Measurements from ENCODE around the gene PTTG2.
"Not testable (repeated sequence)": the region's sequence is repeated elsewhere in the genome, so short reads cannot be mapped to it uniquely, and the experiment has no call there.

The PTTG2 gene

GRCh38 chr4:37958932-37959331, 1.3 kb upstream of the PTTG2 start:
- DNase-seq = no peak

DNA sequence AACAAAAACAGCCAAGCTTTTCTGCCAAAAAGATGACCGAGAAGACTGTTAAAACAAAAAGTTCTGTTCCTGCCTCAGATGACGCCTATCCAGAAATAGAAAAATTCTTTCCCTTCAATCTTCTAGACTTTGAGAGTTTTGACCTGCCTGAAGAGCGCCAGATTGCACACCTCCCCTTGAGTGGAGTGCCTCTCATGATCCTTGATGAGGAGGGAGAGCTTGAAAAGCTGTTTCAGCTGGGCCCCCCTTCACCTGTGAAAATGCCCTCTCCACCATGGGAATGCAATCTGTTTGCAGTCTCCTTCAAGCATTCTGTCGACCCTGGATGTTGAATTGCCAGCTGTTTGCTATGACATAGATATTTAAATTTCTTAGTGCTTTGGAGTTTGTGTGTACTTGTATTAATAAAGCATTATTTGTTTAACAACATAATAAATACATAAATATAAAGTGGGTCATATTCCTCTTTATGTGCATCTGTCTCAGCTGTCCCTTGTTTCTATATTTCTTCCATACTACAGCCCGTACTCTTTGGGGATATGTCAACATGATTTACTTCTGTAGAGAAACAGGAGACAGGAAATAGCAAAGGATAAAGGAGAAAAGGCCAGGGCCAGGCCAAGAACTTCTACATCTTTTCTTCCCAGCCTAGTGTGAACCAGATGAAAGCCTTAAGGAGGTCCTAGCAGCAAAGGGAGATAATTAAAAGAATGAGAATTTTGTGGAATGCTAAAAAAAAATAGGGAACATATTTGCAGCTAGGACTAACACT, 667 bp downstream of the PTTG2 start:
- no peak for DNase-seq

- DNase-seq = no peak
These were observed 4.7 kb downstream of the PTTG2 start for GRCh38 chr4:37964734-37965457.

GRCh38 chr4:37966044-37966443, 5.8 kb downstream of the PTTG2 start:
- DNase-seq = no peak

- no peak for DNase-seq
These were observed 7.5 kb downstream of the PTTG2 start for GRCh38 chr4:37967736-37968135.

GRCh38 chr4:37968747-37969146, 8.5 kb downstream of the PTTG2 start:
- no peak for DNase-seq

DNA sequence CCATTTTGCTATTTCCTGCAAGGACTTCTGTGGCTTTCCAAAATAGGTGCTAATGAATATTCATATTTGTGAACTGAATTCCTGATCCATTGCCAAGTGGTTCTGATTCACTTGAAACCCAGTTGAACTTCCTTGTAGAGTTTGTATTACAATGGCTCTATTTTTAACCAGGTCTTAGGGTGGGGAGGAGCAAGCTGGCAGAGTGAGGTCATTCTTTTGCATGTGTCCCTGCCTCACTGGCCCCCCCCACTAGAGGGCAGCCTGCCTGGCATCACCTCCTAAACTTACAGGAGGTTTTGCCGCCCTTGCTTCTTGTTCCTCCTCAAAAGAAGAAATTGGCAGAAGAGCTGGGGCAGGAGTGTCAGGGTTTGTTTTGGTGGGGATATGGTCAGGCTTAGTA, 10.5 kb downstream of the PTTG2 start:
- peak; percentile 7 for DNase-seq

GRCh38 chr4:37971202-37971601, 11.0 kb downstream of the PTTG2 start:
- no peak for DNase-seq

DNA sequence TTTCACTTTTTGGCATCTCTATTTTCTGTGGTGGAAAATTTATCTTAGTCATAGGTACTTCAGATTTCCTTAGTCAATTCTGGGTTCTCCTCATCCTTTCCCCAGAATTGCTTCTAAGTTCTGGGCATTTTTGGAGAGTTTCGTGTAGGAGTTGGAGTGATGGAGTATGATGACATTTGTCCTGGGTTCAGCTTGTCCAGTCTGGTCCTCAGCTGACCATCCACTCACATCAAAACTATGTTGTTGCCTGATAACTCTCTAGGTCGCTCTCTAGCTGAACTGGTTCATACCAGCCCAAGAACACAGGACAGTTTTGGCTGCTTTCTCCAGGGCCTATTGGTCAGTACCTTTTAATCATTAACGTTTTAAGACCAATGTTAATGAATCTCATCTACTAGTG, 13.2 kb downstream of the PTTG2 start:
- no peak for DNase-seq

DNA sequence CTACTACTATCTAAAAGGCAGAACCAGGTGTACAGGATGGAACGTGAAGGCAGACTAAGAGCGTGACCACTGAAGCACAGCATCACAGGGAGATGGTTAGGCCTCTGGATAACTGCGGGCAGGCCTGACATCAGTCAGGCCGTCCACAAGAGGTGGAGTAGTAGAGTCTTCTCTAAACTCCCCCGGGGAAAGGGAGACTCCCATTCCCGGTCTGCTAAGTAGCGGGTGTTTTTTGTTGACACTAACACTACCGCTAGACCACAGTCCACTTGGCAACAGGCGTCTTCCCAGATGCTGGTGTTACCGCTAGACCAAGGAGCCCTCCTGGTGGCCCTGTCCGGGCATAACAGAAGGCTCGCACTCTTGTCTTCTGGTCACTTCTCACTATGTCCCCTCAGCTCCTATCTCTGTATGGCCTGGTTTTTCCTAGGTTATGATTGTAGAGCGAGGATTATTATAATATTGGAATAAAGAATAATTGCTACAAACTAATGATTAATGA, 15.2 kb downstream of the PTTG2 start:
- DNase-seq = not testable (repeated sequence)

DNA sequence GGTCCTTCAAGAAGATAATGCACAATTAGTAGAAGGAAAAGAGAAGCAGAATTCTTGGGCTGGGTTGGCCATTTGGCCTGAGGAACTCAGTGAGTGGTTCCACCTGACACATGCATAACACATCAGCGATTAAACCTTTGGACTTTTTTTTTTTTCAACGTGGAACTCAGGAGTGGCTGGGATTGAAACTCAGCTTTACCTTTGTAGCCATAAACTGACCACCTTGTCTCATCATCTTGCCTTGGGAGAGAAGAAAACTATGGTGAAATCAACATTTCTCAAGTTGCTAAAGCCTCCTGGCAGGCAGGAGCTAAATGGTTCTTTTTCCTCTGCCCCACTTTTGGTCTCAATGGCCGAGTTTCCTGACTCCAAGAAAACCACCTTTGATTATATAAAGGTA, 16.3 kb downstream of the PTTG2 start:
- DNase-seq = no peak

GRCh38 chr4:37976991-37977470, 16.8 kb downstream of the PTTG2 start:
- peak; percentile 70 for DNase-seq

DNA sequence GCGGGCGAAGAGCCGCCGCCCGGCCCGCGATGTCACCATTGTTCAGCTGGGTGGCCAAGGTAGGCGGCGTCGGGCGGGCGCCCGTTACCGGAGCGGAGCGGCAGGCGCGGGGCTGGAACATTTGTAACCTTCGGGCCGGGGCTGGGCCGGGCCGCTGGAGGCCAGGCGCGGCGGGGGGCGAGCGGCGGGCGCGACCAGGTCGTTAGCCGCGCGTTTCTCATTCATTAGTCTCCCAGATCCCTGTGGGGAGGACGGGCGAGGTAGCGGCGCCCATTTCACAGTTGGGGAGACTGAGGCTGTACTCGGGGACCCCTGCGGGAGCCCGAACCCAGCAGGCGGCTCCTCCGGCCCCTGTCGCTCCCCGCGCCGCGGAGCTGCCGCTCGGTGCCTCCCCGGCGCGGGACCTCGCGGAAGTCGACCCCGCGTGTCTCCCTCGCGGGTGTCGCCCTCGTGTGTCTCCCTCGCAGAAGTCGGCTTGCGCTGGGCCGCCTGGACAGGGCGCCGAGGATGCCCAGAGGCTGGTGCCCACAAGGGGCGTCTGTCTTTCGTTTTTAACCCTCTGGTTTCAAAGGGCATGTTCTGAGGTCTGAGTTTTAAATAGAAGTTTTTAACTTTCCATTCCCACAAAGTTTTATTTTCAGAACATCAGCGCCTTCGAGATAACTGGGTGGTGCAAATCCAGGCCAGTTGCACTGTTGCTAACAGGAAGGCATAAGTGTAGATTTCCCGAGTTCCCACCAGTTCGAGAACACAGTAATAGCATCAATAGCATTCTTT, 17.5 kb downstream of the PTTG2 start:
- peak; percentile 45 for DNase-seq

DNA sequence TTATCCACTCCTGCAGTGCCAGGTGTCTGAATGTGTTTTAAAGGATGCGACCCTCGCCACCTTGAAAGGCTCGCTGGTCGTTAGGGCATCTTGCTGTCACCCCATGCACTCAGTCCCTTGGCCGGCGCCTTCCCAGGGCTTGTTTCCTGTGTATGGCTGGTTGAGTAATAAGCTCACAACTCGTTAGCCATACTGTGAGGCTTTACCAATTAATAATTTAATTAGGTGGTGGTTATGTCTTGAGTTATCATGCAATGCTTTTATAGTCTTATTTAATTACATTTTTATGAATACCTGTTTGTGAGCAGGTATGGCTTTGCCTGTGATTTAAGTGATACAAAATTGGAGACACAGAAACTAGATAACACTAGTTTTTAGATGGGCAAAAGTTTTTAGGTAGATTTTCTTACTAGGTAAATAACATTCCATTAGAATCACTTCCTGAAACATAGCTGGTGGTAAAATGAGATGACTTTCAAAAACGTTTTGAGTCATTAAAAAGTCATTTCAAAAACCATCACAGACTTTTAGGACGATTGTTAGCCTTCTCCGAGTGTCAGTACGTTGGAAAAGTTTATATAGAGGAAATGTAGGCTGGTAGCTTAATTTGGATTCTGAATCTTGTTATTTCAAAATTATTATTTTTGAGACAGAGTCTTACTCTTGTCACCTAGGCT, 18.2 kb downstream of the PTTG2 start:
- no peak for DNase-seq

DNA sequence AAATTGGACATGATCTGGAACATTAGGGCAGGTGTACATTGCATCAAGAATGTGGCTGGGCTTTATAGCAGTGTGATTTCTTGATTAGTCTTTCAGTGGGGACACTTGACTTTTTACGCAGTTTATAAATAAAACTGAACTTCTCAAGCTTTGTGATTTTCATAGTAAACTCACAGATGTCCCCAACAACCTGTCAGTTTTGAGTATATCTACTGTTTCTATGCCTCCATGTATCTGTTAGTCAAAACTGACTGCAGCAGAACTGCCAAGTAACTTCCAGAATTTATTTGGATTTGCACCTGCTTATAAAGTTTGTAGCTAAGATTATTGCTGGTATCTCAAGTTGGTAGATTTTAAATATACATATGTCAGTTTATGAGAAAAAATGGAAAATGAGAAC, 20.0 kb downstream of the PTTG2 start:
- no peak for DNase-seq

- DNase-seq = no peak
These were observed 21.2 kb downstream of the PTTG2 start for GRCh38 chr4:37981425-37981824.

DNA sequence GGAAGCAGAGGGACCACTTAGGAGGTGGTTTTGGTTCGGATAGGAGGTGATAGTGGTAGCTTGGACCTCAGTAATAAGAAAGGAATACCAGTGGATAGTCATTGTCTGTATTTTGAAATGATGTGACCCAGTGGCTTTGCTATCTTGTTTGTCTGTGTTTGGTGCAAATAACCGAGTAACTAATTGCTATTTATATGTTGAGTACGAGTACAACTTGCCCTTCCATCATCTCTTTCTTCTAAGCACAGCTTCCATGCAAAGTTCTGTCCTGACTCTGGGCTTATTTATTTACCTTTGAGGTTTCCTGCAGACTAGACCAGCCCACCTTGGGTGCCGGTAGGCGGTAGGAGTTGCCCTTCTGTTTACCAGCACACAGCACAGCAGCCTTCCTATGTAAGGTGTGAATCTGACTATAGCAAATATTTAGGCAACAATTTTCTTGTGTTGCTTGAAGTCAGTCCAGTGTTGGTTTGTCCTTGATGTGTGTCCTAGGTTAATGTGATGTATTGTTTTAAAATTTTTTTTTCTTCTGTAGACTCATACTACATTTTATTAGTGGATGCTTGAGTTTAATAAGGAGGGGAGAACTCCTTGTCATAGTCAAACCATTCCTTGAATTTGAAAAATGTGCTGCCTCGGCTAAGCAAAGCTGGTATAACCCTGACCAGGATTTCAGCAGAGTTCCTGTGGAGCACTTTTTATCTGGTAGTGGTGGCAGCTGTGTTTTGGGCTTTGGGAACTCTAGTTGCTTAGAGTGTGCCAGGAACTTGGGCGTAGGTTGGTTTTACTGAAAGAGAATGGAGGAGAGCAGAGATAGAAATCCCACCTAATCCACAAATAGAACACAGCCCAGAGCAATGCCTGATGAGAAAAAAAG, 21.9 kb downstream of the PTTG2 start:
- no peak for DNase-seq

- DNase-seq = no peak
These were observed 22.5 kb downstream of the PTTG2 start for GRCh38 chr4:37982736-37983135.

GRCh38 chr4:37983951-37984350, 23.8 kb downstream of the PTTG2 start:
- no peak for DNase-seq

DNA sequence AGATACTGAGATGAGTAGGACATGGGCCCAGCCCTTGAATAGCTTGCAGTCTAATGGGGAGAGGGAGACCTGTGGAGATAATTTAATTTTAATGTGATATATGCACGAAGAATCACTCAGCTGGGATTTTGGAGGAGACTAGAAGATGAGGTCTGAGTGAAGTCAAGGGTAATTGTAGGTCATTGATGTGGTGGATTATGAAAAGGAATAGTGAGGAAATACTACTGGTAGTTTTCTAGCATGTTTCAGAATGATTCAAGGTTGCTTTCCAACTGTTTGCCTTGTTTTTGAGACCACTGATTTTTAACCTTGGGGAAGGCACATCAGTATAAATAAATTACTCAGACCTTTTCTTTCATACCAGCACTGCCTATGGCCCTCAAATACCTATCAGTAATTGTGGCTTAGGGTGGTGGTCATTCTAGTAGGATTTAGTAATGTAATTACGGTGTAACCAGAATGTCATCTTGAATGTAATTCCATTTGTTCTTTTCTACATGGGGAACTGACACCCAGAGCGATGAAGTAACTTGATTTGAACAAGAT, 25.6 kb downstream of the PTTG2 start:
- DNase-seq = no peak

DNA sequence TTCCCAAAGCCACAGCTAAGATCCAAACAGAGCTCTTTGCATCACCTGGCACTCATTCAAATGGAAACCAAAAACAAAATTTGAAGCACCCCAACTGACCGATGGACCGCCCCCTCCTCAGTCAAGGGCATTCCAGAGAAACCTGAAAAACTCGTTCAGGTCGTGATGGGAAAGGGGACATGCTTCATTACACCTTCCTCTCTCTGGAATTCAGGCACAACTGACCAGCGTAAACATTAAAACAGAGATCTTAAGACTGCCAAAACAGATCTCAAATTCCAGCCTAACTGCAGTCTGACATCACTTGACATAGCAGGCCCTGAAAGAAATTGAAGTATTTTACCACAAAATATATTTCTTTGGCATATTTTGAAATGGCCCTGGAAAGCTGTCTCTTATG, 28.5 kb downstream of the PTTG2 start:
- DNase-seq = no peak
